ENCODE data around the gene IL13. TPM values are rescaled to one million over a fixed set of nuclear protein-coding genes. Genes with fewer than 3 reads are reported as not detected.
A peak's percentile ranks its signal among the peaks of the same experiment; 100 is the strongest.

IL13 gene
- total RNA-seq, 1 donor from 2014 or later: not detected

DNA sequence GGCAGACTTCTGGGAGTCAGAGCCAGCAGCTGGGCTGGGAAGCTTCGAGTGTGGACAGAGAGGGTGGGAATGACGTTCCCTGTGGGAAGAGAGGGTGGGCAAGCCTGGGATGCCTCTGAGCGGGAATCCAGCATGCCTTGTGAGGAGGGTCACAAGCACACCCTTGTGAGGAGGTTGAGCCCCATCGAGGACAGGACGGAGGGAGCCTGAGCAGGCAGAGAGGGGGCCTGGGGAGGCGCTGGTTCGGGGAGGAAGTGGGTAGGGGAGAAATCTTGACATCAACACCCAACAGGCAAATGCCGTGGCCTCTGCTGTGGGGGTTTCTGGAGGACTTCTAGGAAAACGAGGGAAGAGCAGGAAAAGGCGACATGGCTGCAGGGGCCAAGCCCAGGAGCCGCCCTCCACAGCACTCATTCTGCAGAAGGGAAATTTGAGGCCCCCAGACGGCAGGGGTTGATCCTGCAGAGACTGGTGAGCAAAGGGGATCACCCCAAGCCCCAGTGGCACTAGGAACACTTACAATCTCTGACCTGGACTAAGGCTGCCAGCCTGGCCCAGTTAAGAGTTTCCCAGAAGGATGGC lies 1.1 kb upstream of the IL13 start:
- TF ChIP-seq EZH2phosphoT487 (IDR thresholded peaks at IDR 0.05) (no peak), EZH2 (IDR thresholded peaks at IDR 0.05) (no peak)
- TF ChIP-seq, protein P1, sequence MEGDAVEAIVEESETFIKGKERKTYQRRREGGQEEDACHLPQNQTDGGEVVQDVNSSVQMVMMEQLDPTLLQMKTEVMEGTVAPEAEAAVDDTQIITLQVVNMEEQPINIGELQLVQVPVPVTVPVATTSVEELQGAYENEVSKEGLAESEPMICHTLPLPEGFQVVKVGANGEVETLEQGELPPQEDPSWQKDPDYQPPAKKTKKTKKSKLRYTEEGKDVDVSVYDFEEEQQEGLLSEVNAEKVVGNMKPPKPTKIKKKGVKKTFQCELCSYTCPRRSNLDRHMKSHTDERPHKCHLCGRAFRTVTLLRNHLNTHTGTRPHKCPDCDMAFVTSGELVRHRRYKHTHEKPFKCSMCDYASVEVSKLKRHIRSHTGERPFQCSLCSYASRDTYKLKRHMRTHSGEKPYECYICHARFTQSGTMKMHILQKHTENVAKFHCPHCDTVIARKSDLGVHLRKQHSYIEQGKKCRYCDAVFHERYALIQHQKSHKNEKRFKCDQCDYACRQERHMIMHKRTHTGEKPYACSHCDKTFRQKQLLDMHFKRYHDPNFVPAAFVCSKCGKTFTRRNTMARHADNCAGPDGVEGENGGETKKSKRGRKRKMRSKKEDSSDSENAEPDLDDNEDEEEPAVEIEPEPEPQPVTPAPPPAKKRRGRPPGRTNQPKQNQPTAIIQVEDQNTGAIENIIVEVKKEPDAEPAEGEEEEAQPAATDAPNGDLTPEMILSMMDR (IDR thresholded peaks at IDR 0.05): no peak
- Histone ChIP-seq H2AFZ (replicated peaks) (peak overlapping the region; percentile 96), H3K36me3 (no peaks in the 10 kb centered on the region), H4K20me1 (ENCODE audit: low read depth) (no peaks in the 10 kb centered on the region), H3K4me2 (peak overlapping the region; percentile 62), H3K9me3 (ENCODE audit: low read depth) (no peaks in the 10 kb centered on the region), H3K4me1 (peaks cover 10% of the 10 kb centered on the region), H3K4me3 (no peak overlapping the region), H3K79me2 (ENCODE audit: low read depth) (no peaks in the 10 kb centered on the region), H3K27me3 (peaks cover 46% of the 10 kb centered on the region), H3K27ac (no peak overlapping the region), H3F3A (ENCODE audit: low read depth) (no peaks in the 10 kb centered on the region), H3K9ac (no peak overlapping the region)
- Mint-ChIP-seq H3K27me3 (ENCODE audit: insufficient read depth, low read depth) (peaks cover 33% of the 10 kb centered on the region), H3K4me1 (peaks cover 6% of the 10 kb centered on the region), H3K27ac (no peak overlapping the region), H3K9me3 (peaks cover 2% of the 10 kb centered on the region), H3K4me3 (no peak overlapping the region), H3K36me3 (no peaks in the 10 kb centered on the region)
- DNase-seq (ENCODE audit: low spot score): no peak

GRCh38 chr5:132658381-132659302 lies 669 bp downstream of the IL13 start:
- TF ChIP-seq EZH2 (IDR thresholded peaks at IDR 0.05) (no peak), EZH2phosphoT487 (IDR thresholded peaks at IDR 0.05) (no peak)
- TF ChIP-seq, protein P1 (IDR thresholded peaks at IDR 0.05): no peak
- H3K9ac ChIP-seq: no peak overlapping the region
- peaks cover 42% of the 10 kb centered on the region for H3K27me3 ChIP-seq
- H3F3A ChIP-seq (ENCODE audit: low read depth): no peaks in the 10 kb centered on the region
- H3K4me1 ChIP-seq: peaks cover 6% of the 10 kb centered on the region
- H2AFZ ChIP-seq (replicated peaks): no peak overlapping the region
- H4K20me1 ChIP-seq (ENCODE audit: low read depth): no peaks in the 10 kb centered on the region
- Mint-ChIP-seq H3K4me3 (no peak overlapping the region), H3K27ac (peak overlapping the region; percentile 57), H3K27me3 (ENCODE audit: insufficient read depth, low read depth) (peaks cover 30% of the 10 kb centered on the region), H3K4me1 (peaks cover 11% of the 10 kb centered on the region), H3K9me3 (peaks cover 2% of the 10 kb centered on the region), H3K36me3 (no peaks in the 10 kb centered on the region)
- DNase-seq (ENCODE audit: low spot score): no peak
- H3K9me3 ChIP-seq (ENCODE audit: low read depth): no peaks in the 10 kb centered on the region
- no peak overlapping the region for H3K4me3 ChIP-seq
- no peaks in the 10 kb centered on the region for H3K36me3 ChIP-seq
- no peaks in the 10 kb centered on the region for H3K79me2 ChIP-seq (ENCODE audit: low read depth)
- H3K4me2 ChIP-seq: no peak overlapping the region
- no peak overlapping the region for H3K27ac ChIP-seq

GRCh38 chr5:132659598-132660493 lies 1.9 kb downstream of the IL13 start:
- Mint-ChIP-seq H3K27ac (no peak overlapping the region), H3K36me3 (no peaks in the 10 kb centered on the region), H3K4me3 (no peak overlapping the region), H3K27me3 (ENCODE audit: insufficient read depth, low read depth) (peaks cover 23% of the 10 kb centered on the region), H3K9me3 (peaks cover under 1% of the 10 kb centered on the region), H3K4me1 (peaks cover 17% of the 10 kb centered on the region)
- peaks cover 30% of the 10 kb centered on the region for H3K27me3 ChIP-seq
- H3K9me3 ChIP-seq (ENCODE audit: low read depth): no peaks in the 10 kb centered on the region
- no peak overlapping the region for H3K27ac ChIP-seq
- no peaks in the 10 kb centered on the region for H3F3A ChIP-seq (ENCODE audit: low read depth)
- H3K79me2 ChIP-seq (ENCODE audit: low read depth): no peaks in the 10 kb centered on the region
- H3K4me1 ChIP-seq: no peaks in the 10 kb centered on the region
- H4K20me1 ChIP-seq (ENCODE audit: low read depth): no peaks in the 10 kb centered on the region
- no peak overlapping the region for H2AFZ ChIP-seq (replicated peaks)
- DNase-seq (ENCODE audit: low spot score): no peak
- H3K4me3 ChIP-seq: no peak overlapping the region
- H3K9ac ChIP-seq: no peak overlapping the region
- TF ChIP-seq, protein P1 (IDR thresholded peaks at IDR 0.05): no peak
- TF ChIP-seq EZH2phosphoT487 (IDR thresholded peaks at IDR 0.05) (no peak), EZH2 (IDR thresholded peaks at IDR 0.05) (no peak)
- H3K36me3 ChIP-seq: no peaks in the 10 kb centered on the region
- H3K4me2 ChIP-seq: no peak overlapping the region

All from neural progenitor cell (in vitro differentiated cells).